ENCODE measurements around the gene MYRIP.

MYRIP gene

DNA sequence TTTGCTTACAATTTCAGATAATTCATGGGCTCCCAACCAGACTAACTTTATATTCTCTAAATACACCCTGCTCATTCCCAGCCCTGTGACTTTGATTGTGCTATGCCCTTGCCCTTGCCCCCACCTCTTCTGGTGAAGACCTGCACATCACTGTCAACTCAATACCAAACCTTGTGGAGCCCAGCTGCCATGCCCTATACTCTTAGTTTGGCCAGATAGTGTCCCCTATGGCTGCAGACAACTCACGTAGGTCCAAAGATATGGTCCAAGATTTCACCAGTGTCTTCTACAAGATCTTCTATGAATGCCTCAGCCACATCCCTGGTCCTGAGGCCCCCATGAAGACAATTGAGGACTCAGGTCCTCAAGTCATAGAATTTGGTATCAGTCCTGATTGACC is 381.8 kb downstream of the MYRIP start:
- Histone ChIP-seq H3K9me3 (ENCODE audit: low read length) (no peaks in the 10 kb centered on the region), H3F3A (ENCODE audit: insufficient read depth, low read length) (no peaks in the 10 kb centered on the region), H3K27me3 (ENCODE audit: insufficient read depth, low read length) (no peaks in the 10 kb centered on the region), H3K4me2 (ENCODE audit: low read length) (no peak overlapping the region), H3K27ac (ENCODE audit: low read depth, low read length, poor library complexity, severe bottlenecking) (no peak overlapping the region), H3K4me1 (ENCODE audit: insufficient read depth, low read length, severe bottlenecking) (no peaks in the 10 kb centered on the region), H2AFZ (ENCODE audit: low read length) (no peak overlapping the region), H3K79me2 (ENCODE audit: insufficient read depth, low read length) (no peaks in the 10 kb centered on the region), H4K20me1 (ENCODE audit: insufficient read depth, low read length) (no peaks in the 10 kb centered on the region), H3K36me3 (ENCODE audit: insufficient read depth, low read length) (no peaks in the 10 kb centered on the region), H3K4me3 (ENCODE audit: low read depth, low read length, poor library complexity, severe bottlenecking) (no peak overlapping the region), H3K9ac (ENCODE audit: low read length) (no peak overlapping the region), H3K9me2 (ENCODE audit: low read depth, low read length) (no peaks in the 10 kb centered on the region)
- no peak for TF ChIP-seq EZH2 (IDR thresholded peaks at IDR 0.05; ENCODE audit: borderline replicate concordance, low read length)
- TF ChIP-seq, protein P1, sequence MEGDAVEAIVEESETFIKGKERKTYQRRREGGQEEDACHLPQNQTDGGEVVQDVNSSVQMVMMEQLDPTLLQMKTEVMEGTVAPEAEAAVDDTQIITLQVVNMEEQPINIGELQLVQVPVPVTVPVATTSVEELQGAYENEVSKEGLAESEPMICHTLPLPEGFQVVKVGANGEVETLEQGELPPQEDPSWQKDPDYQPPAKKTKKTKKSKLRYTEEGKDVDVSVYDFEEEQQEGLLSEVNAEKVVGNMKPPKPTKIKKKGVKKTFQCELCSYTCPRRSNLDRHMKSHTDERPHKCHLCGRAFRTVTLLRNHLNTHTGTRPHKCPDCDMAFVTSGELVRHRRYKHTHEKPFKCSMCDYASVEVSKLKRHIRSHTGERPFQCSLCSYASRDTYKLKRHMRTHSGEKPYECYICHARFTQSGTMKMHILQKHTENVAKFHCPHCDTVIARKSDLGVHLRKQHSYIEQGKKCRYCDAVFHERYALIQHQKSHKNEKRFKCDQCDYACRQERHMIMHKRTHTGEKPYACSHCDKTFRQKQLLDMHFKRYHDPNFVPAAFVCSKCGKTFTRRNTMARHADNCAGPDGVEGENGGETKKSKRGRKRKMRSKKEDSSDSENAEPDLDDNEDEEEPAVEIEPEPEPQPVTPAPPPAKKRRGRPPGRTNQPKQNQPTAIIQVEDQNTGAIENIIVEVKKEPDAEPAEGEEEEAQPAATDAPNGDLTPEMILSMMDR (IDR thresholded peaks at IDR 0.05; ENCODE audit: low read length): no peak

DNA sequence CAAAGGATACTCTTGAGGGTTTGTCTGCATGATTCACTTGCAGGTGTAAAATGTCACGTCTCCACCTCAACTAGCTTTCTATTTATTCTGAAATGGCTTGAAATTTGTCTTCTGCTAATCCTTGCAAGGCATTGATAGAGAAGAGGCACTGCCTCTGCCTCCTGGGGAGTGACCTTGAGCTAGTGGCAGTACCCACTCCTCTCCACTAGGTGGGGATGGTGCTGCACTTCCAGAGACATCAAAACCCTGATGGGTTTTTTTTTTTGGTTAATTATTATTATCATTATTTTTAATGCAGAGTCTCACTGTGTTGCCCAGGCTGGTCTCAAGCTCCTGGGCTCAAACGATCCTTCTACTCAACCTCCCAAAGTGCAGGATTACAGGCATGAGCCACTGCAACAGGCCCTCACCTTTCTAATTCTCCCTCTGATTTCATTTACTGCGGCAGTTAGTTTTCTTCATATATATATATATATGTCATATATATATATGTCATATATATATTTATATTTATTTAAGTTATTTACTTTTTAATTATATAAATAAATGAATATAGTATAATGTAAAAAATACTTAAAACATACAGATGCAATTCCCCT is 382.5 kb downstream of the MYRIP start:
- no peaks in the 10 kb centered on the region for H4K20me1 ChIP-seq (ENCODE audit: insufficient read depth, low read length)
- no peaks in the 10 kb centered on the region for H3K36me3 ChIP-seq (ENCODE audit: insufficient read depth, low read length)
- H3K4me3 ChIP-seq (ENCODE audit: low read depth, low read length, poor library complexity, severe bottlenecking): no peak overlapping the region
- H3K4me1 ChIP-seq (ENCODE audit: insufficient read depth, low read length, severe bottlenecking): no peaks in the 10 kb centered on the region
- H3K4me2 ChIP-seq (ENCODE audit: low read length): no peak overlapping the region
- H3F3A ChIP-seq (ENCODE audit: insufficient read depth, low read length): no peaks in the 10 kb centered on the region
- no peak for TF ChIP-seq EZH2 (IDR thresholded peaks at IDR 0.05; ENCODE audit: borderline replicate concordance, low read length)
- TF ChIP-seq, protein P1 (IDR thresholded peaks at IDR 0.05; ENCODE audit: low read length): peak; percentile 63
- no peak overlapping the region for H3K27ac ChIP-seq (ENCODE audit: low read depth, low read length, poor library complexity, severe bottlenecking)
- H3K9me3 ChIP-seq (ENCODE audit: low read length): no peaks in the 10 kb centered on the region
- H3K79me2 ChIP-seq (ENCODE audit: insufficient read depth, low read length): no peaks in the 10 kb centered on the region
- H3K9ac ChIP-seq (ENCODE audit: low read length): no peak overlapping the region
- no peaks in the 10 kb centered on the region for H3K27me3 ChIP-seq (ENCODE audit: insufficient read depth, low read length)
- H2AFZ ChIP-seq (ENCODE audit: low read length): no peak overlapping the region
- no peaks in the 10 kb centered on the region for H3K9me2 ChIP-seq (ENCODE audit: low read depth, low read length)

DNA sequence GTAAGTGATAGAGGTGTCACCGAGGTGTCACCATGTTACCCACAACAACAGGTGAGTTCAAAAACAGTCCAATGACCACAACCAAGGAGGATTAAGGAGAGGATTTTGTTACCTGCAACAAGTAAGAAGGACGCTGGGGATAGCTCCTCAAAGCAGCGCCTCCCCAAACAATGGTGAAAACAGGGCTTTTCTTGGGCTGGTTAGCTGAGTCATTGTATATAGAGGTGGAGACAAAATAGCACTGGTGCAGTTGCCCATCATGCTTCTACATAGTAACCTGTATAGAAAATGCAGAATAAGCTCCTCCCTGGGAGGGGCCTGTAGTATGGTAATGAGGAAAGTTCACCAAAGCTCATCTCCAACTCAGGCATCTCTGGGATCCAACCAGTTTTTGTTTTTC is 383.2 kb downstream of the MYRIP start:
- Histone ChIP-seq H3K79me2 (ENCODE audit: insufficient read depth, low read length) (no peaks in the 10 kb centered on the region), H3K9ac (ENCODE audit: low read length) (no peak overlapping the region), H3F3A (ENCODE audit: insufficient read depth, low read length) (no peaks in the 10 kb centered on the region), H3K9me2 (ENCODE audit: low read depth, low read length) (no peaks in the 10 kb centered on the region), H3K36me3 (ENCODE audit: insufficient read depth, low read length) (no peaks in the 10 kb centered on the region), H3K27ac (ENCODE audit: low read depth, low read length, poor library complexity, severe bottlenecking) (no peak overlapping the region), H2AFZ (ENCODE audit: low read length) (no peak overlapping the region), H3K9me3 (ENCODE audit: low read length) (no peaks in the 10 kb centered on the region), H4K20me1 (ENCODE audit: insufficient read depth, low read length) (no peaks in the 10 kb centered on the region), H3K4me3 (ENCODE audit: low read depth, low read length, poor library complexity, severe bottlenecking) (no peak overlapping the region), H3K4me1 (ENCODE audit: insufficient read depth, low read length, severe bottlenecking) (no peaks in the 10 kb centered on the region), H3K27me3 (ENCODE audit: insufficient read depth, low read length) (no peaks in the 10 kb centered on the region), H3K4me2 (ENCODE audit: low read length) (no peak overlapping the region)
- no peak for TF ChIP-seq EZH2 (IDR thresholded peaks at IDR 0.05; ENCODE audit: borderline replicate concordance, low read length)
- TF ChIP-seq, protein P1 (IDR thresholded peaks at IDR 0.05; ENCODE audit: low read length): no peak

Measured in OCI-LY1 (cell line).